GM11168 (cell line): ENCODE measurements around the gene LBH.
"Not testable (repeated sequence)": the region's sequence is repeated elsewhere in the genome, so short reads cannot be mapped to it uniquely, and the experiment has no call there.

Source experiments
- in situ Hi-C: fragments of 300-500 bp; cut with MboI; formaldehyde crosslinking; loops from one replicate; pipeline ENCODE4 v1.12.0; 2022; ENCODE audit warnings: low sequenced_read_pairs; ENCODE audit not compliant: unreplicated experiment

LBH gene

GRCh38 chr2:30269114-30269770 is 37.9 kb downstream of the LBH start:
- in situ Hi-C loops = not testable (repeated sequence)

- in situ Hi-C loops = no loop called here
These were observed 38.4 kb downstream of the LBH start for GRCh38 chr2:30269771-30270145.

GRCh38 chr2:30270166-30270565 is 38.8 kb downstream of the LBH start:
- in situ Hi-C loops = no loop called here

- in situ Hi-C loops = no loop called here
These were observed 40.0 kb downstream of the LBH start for GRCh38 chr2:30271301-30271700.

- in situ Hi-C loops = no loop called here
These were observed 41.0 kb downstream of the LBH start for GRCh38 chr2:30272286-30272685.

GRCh38 chr2:30272761-30273573 is 41.6 kb downstream of the LBH start:
- in situ Hi-C loops = no loop called here

GRCh38 chr2:30273574-30273929 is 42.2 kb downstream of the LBH start:
- in situ Hi-C loops = no loop called here

GRCh38 chr2:30275256-30275655 is 43.9 kb downstream of the LBH start:
- in situ Hi-C loops = no loop called here

GRCh38 chr2:30276455-30276911 is 45.1 kb downstream of the LBH start:
- in situ Hi-C loops = no loop called here

- in situ Hi-C loops = no loop called here
These were observed 46.2 kb downstream of the LBH start for GRCh38 chr2:30277582-30277981.

GRCh38 chr2:30278419-30278818 is 47.1 kb downstream of the LBH start:
- in situ Hi-C loops = no loop called here

- in situ Hi-C loops = no loop called here
These were observed 49.5 kb downstream of the LBH start for GRCh38 chr2:30280596-30281434.

- in situ Hi-C loops = no loop called here
These were observed 50.7 kb downstream of the LBH start for GRCh38 chr2:30282081-30282480.

GRCh38 chr2:30282721-30283120 is 51.4 kb downstream of the LBH start:
- in situ Hi-C loops = no loop called here

- in situ Hi-C loops = no loop called here
These were observed 52.7 kb downstream of the LBH start for GRCh38 chr2:30283931-30284565.

- in situ Hi-C loops = no loop called here
These were observed 54.4 kb downstream of the LBH start for GRCh38 chr2:30285758-30286157.

- in situ Hi-C loops = no loop called here
These were observed 56.0 kb downstream of the LBH start for GRCh38 chr2:30287190-30287840.

- in situ Hi-C loops = no loop called here
These were observed 56.7 kb downstream of the LBH start for GRCh38 chr2:30287857-30288513.

GRCh38 chr2:30288561-30288960 is 57.2 kb downstream of the LBH start:
- in situ Hi-C loops = no loop called here
